Testis (tissue), 2 donors: ENCODE results near the gene RTN4RL2.

Experiments
- POLR2A ChIP-seq: fragments of 450-650 bp; IDR thresholded peaks from one replicate; pipeline ENCODE4 v1.6.1; 2017; ENCODE audit warnings: antibody characterized with exemption, mild to moderate bottlenecking, moderate library complexity
- TF ChIP-seq, protein P1 (sequence below), 3 experiments: fragments of 450-650 bp in 2 of 3; fragments of 200-600 bp in 1 of 3; sonication (generic) in 1 of 3; IDR thresholded peaks; one replicate each; pipeline ENCODE4 v1.5.1; 2016 to 2019; ENCODE audit warnings: antibody characterized with exemption in 3 of 3, mild to moderate bottlenecking in 2 of 3, moderate library complexity in 1 of 3

DNA sequence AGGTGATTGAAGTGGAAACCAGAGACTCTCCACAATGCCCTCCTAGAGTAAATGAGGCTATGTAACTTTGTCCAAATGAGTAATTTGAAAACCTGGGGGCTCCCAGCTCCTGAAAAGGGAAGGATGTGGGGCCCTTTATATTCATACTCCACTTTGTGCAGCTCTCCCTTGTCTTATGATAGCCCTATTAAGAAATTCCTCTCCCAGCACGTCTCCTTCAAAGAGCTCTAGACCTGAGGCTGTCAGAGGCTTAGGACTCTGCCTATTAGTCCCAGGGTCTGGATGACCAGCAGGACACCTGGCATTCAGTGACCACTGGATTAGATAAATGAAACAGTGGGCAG, 53.1 kb downstream of the RTN4RL2 start:
- TF ChIP-seq, protein P1, sequence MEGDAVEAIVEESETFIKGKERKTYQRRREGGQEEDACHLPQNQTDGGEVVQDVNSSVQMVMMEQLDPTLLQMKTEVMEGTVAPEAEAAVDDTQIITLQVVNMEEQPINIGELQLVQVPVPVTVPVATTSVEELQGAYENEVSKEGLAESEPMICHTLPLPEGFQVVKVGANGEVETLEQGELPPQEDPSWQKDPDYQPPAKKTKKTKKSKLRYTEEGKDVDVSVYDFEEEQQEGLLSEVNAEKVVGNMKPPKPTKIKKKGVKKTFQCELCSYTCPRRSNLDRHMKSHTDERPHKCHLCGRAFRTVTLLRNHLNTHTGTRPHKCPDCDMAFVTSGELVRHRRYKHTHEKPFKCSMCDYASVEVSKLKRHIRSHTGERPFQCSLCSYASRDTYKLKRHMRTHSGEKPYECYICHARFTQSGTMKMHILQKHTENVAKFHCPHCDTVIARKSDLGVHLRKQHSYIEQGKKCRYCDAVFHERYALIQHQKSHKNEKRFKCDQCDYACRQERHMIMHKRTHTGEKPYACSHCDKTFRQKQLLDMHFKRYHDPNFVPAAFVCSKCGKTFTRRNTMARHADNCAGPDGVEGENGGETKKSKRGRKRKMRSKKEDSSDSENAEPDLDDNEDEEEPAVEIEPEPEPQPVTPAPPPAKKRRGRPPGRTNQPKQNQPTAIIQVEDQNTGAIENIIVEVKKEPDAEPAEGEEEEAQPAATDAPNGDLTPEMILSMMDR (IDR thresholded peaks at IDR 0.05), result no peak
- TF ChIP-seq POLR2A, result no peak
